ENCODE measurements around the gene GMDS.

Gene GMDS

GRCh38 chr6:1820714-1821113, 424.7 kb downstream of the GMDS start:
- no peak for DNase-seq

- DNase-seq = no peak
Measured at GRCh38 chr6:1820165-1820564, 425.2 kb downstream of the GMDS start.

GRCh38 chr6:1819007-1819406, 426.4 kb downstream of the GMDS start:
- no peak for DNase-seq

GRCh38 chr6:1817033-1817761, 428.2 kb downstream of the GMDS start:
- DNase-seq = no peak

GRCh38 chr6:1815827-1816452, 429.5 kb downstream of the GMDS start:
- no peak for DNase-seq

GRCh38 chr6:1814279-1814678, 431.1 kb downstream of the GMDS start:
- no peak for DNase-seq

- DNase-seq = no peak
Measured at GRCh38 chr6:1812487-1812886, 432.9 kb downstream of the GMDS start.

- DNase-seq = no peak
Measured at GRCh38 chr6:1812034-1812433, 433.4 kb downstream of the GMDS start.

GRCh38 chr6:1810880-1811279, 434.5 kb downstream of the GMDS start:
- no peak for DNase-seq

GRCh38 chr6:1809291-1809988, 436.0 kb downstream of the GMDS start:
- DNase-seq = no peak

- no peak for DNase-seq
Measured at GRCh38 chr6:1806935-1807334, 438.5 kb downstream of the GMDS start.

GRCh38 chr6:1802491-1803395, 442.7 kb downstream of the GMDS start:
- DNase-seq = no peak

GRCh38 chr6:1801401-1801800, 444.0 kb downstream of the GMDS start:
- DNase-seq = no peak

GRCh38 chr6:1800845-1801244, 444.6 kb downstream of the GMDS start:
- no peak for DNase-seq

- DNase-seq = no peak
Measured at GRCh38 chr6:1798965-1799325, 446.5 kb downstream of the GMDS start.

GRCh38 chr6:1798303-1798964, 447.0 kb downstream of the GMDS start:
- no peak for DNase-seq

GRCh38 chr6:1797801-1798200, 447.6 kb downstream of the GMDS start:
- DNase-seq = no peak

GRCh38 chr6:1796706-1797529, 448.5 kb downstream of the GMDS start:
- no peak for DNase-seq

- no peak for DNase-seq
Measured at GRCh38 chr6:1795910-1796309, 449.5 kb downstream of the GMDS start.

- no peak for DNase-seq
Measured at GRCh38 chr6:1792989-1793388, 452.4 kb downstream of the GMDS start.

- DNase-seq = no peak
Measured at GRCh38 chr6:1790684-1791083, 454.7 kb downstream of the GMDS start.

GRCh38 chr6:1789092-1789491, 456.3 kb downstream of the GMDS start:
- no peak for DNase-seq
